HG03565 (cell line): Measurements from ENCODE around the gene APOBEC3A.
"Not testable (repeated sequence)": the region's sequence is repeated elsewhere in the genome, so short reads cannot be mapped to it uniquely, and the experiment has no call there.

ENCODE experiments used
- ATAC-seq: cut with Tn5 transposase; IDR thresholded peaks from one replicate; pipeline ENCODE4 v1.9.1; 2021; ENCODE audit warnings: mild to moderate bottlenecking, moderate library complexity; ENCODE audit not compliant: unreplicated experiment

The APOBEC3A gene

DNA sequence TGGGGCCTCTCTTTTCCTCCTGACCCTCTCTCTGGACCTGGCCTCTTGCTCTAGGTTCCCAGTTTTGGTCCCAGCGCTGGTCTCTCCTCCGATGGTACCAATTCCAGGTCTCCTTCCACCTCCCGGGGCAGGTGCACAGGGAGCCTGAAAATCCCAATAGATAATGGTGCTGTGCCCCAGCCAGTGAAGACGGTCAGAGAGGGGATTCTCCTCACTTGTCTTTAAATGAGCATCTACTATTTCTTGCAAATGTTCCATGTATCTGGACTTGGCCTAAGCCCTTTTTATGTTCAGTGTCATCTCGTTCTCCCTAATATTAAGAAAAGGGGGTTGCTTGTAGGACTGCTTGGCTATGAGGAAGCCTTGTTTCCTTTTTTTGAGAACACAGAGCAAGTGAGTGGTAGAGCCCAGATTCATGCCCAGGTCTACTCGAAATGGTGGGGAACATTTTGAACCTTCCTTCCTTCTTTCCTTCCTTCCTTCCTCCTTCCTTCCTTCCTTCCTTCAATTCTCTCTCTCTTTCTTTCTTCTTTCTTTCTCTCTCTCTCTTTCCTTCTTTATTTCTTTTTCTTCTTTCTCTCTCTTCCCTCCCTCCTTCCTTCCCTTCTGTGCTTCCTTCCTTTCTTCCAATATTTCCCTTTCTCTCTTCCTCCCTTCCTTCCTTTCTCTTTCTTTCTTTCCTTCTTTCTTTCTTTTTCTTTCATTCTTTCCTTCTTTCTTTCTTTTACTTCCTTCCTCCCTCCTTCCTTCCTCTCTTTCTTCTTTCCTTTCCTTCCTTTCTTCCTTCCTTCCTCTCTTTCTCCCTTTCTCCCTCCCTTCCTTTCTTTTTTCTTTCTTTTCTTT is 620 bp downstream of the APOBEC3A start:
- no peak for ATAC-seq

DNA sequence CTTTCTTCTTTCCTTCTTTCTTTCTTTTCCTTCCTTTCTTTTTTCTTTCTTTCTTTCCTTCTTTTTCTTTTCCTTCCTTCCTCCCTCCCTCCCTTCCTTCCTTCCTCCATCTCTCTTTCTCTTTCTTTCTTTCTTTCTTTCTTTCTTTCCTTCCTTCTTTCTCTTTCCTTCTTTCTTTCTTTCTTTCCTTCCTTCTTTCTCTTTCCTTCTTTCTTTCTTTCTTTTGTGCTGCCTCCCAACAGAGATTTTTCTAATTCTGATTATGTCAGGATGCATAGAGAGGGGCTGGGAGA is 1.2 kb downstream of the APOBEC3A start:
- ATAC-seq = not testable (repeated sequence)

DNA sequence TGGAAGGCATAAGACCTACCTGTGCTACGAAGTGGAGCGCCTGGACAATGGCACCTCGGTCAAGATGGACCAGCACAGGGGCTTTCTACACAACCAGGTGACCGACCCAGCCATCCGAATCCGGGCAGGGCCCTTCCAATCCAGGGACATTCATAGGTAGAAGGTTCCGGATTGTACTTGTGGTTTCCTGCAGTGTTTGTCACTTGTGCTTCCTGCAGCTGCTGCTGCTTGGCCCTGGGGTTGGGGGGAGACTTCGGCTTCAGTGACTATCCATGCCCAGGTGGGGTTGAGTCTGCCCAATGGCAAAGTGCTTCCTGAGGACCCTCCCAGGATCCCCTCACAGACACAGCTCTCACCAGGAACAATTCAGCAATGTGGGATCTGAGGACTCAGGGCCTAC is 2.2 kb downstream of the APOBEC3A start:
- no peak for ATAC-seq

DNA sequence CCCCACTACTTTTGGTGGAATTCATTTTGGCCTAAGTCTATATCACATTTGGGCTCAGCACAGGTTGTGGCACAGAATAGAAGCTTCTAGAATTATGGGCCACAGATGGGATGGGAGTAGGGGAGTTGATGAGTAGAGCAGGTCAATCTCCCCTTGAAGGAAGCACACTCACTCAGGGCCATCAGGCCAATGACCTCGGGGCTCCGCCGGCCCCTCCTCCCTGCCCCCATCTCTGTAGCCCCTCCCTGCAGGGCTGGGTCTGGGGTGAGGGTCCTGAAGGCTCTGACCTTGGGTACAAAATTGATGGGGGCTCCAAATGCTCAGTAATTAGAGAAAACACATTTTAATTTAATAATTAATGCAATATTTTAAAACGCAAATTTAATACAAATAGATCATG is 3.3 kb downstream of the APOBEC3A start:
- not testable (repeated sequence) for ATAC-seq

DNA sequence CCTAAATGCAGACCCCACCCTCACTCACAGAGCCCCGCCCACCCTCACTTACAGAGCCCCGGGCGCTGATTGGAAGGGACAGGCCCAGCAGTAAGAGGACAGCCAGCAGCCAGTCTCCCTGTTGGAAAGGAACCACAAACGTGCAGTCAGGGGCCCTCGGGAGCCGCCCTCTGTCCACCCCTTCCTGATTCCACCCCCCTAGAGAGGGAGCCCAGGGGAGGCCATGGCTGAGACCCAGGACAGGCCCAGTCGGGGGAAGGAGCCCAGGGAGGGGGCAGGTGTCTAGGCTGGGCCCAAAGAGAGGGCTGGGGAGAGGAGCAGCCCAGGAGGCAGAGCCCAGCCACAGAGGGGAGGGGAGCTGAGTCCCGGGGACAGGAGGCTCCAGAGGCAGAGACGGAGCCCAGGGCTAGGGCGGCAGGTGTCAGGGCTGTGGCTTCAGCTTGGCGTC is 5.9 kb downstream of the APOBEC3A start:
- ATAC-seq = not testable (repeated sequence)

DNA sequence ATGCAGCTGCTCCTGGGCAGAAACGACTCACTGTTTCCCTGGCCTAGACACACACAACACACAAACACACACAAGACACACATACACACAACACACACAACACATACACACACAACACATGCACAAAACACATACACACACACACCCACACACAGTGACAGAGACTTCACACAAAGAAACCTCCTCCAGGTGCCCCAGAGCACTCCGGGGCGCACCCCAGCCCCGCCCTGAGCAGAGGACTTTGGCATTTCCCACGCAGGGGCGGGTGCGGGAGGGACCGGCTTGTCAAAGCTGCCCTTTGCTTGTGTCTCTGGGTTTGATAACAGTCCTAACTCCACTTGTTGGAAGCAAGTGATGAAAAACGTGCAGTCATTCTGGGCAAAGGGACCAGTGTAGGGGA is 6.5 kb downstream of the APOBEC3A start:
- ATAC-seq = no peak

DNA sequence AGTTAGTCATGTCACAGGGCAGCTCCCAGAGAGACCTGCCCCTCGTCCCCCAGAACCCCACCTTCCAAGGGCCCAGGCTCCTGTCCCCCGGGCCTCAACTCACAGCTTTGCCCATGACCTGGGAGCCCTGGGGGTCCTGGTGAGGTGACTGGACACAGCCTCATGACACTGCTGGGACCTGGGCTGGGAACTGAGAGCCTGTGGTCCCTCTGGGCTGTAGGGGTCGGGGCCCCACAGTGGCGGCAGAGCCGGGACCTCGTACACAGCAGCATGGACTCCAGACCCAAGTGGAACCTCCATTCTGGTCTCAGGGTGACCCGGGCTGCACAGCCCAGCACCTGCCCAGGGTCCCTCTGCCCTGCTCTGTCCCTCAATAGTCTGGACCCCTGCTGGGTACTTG is 6.9 kb downstream of the APOBEC3A start:
- ATAC-seq = no peak

DNA sequence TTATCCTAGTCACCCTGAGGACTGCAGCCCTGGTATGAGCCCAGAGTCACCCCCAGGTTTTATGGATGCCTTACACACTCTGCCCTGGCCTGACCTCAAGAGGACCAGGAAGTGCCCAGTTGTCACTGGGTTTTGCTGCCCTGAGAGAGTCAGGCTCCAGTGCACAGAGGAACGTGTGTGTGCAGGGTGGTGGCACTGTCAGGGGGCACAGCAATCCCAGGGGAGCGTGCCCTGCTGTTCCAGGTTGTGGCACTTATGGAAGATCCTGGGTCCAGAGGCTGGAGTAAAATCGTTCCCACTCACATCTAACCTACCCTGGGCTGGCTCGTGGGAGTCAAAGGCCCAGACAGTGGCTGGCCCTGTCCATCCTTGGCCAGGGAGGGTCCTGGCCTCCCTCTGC is 7.6 kb downstream of the APOBEC3A start:
- ATAC-seq = no peak

DNA sequence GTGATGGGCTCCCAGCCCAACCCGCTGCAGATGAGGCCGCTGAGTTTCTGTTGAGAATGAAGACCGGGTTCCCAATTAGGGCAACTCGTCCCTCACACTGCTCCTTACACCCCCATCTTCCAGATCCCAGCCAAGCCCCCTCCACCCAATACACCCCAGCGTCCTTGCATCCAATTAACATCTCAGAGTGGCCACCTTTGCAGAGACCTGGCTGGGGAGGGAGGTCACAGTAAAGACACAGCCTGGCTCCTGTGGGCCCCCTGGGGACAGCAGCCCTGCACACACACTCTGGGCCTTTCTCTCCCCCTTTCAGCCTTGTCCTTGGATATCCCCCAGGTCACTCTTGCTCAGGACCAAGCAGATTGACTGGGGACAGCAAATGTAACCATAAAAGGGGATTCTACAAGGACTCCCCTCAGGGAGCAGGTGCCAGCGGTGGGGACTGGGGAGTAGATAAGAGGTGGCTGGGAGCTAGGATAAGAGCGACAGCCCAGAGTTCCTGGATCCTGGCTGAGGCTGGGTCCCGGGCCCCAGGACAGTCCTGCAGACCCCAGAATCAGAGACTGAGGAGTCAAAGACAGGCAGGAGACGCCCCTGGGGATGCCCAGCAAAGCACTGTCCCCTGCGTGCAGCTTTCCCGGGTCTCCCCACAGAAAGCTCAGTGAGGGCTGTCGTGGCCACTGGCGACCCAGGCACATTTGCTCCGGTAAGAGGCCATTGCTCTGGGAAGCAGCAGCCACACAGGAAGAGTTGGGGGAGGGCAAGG is 8.4 kb downstream of the APOBEC3A start:
- ATAC-seq = no peak

DNA sequence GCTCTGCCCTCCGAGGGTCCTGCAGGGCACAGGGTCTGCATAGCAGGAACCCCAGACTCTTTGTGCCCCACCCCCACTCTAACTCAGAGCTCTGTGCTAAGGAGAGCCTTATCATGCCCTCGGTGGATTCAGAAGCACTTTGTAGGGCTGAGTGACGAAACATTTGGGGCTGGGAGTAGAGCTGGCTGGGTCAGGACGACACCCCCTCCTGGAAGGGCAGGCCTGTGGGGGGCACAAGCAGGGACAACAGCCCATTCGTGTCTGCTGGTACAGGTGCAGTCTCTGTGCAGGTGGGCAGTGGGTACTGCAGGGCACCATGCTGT is 8.9 kb downstream of the APOBEC3A start:
- ATAC-seq = no peak

DNA sequence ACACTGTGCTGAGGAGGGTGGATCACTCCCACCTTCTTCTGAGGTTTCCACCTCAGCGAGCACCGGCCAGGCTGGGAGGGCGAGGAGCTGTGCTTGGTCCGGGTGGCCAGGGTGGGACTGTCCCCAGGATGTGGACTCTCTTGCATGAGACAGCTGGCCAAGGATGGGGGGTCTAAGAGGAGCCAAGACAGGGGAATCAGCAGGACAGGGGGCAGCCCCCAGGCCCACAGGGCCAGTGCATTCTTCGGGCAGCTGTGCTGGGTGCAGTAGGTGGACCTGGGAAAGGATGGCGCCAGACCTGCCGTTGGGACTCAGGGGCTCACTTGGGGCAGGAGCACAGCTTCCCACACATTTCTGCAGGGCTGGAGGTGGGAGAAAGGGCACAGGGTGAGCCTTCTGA is 9.5 kb downstream of the APOBEC3A start:
- ATAC-seq = no peak

DNA sequence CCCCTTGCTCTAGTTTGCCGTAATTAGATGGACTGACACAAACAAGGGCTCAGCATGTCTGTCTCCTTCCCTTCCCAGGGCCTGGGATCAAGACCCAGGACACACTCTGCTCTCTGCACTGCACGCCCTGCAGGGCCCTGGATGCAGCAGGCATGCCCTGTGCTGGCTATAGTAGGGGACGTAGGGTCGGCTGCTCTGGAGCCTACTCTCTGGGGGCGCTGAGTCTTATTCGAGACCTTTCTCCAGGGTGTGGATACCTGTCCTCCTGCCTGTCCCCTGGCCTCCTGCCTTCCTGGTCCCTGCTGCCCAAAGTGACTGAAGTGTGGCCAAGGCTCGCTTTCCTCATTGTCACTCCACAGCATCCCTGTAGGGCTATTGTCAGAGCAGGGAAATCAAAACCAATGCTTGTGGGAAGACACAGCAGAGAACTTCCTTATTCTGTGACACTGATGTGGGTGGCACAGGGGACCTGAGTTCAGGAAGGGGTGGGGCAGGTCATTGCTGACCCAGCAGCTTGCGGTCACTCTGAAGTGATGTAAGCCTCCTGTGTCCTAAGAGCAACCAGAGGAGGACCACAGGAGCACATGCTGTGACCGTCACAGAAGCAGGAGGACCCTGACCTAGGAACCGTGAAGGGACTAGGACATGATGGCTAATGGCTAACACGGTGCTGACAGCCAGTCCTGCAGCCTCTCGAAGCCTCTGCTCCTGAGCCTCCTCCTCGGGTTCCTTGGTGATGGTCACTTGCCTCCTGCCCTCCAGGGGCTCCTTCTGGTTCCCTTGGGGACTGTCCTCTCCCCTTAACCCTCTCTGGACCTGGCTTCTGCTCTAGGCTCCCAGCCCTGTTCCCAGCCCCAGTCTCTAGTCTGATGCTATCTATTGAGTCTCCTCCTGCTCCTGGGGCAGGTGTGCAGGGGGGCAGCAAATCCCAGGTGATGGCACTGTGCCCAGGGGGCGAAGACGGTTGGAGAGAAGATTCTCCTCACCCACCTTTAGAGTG is 10.3 kb downstream of the APOBEC3A start:
- ATAC-seq = no peak

DNA sequence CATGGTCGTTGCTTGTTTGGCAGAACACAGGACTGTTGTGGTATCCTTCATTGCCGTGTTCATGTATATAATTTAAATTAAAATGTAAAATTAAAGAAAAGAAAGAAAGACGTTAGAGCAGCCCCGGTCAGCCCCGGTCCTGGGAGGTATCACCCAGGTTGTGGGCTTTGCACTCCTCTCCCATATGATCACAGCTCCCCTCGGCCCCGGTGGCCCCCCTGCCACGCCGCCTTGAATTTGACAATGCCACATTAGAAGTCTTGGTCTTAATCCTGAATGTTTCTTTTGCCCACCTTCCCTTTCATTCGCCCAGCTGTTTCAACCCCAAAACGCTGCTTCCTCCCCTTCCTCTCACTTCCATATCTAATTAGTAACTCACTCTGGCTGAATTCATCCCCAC is 11.4 kb downstream of the APOBEC3A start:
- no peak for ATAC-seq

DNA sequence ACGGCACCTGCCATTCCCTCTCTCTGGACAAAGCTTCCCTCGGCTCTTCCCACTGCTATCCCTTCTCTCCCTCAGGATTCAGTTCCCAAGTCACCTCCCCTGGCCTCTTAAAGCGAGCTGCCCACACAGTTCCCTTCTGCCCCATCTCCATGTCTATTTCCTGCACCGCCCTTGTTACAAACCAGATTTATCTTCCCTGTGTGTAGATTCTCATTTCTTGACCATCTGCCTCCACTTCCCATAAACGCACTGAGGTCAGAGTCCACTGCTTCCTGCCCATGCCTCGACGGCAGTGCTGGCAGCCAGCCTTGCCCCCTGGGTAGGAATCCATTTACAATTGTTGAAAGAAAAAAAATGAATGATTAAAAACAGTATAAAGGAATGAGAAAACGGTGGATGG is 13.1 kb downstream of the APOBEC3A start:
- ATAC-seq = no peak

DNA sequence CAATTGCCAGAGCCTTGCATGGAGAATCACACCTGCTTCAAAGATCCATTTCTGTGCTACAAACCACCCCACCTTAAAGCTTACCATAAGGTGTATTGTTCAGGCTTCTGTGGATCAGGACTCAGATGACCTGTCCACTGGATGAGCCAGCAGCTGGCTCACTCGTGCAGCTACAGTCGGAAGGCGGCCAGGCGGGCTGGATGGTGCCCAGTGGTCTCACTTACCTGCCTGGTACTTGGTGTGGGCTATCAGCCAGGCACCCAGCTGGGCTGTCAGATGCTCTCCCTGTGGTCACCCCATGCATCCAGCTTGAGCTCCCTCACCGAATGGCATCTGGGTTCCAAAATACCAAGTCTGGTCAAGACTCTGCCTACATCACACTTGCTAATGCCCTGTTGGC is 13.8 kb downstream of the APOBEC3A start:
- ATAC-seq = no peak

DNA sequence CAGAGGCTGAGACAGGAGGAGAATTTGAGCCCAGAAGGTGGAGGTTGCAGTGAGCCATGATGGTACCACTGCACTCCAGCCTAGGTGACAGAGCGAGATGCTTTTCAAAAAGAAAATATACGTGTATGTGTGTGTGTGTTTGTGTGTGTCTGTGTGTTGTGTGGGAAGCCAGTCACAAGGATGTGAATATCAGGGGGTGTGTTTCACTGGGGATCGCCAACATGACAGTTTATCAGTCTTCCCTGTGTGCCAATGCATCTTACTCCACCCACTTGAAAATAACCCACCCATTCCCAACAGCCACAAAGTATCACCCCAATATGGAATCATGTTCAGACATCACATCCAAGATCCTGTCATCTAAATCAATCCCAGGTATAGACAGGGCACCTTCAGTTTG is 14.4 kb downstream of the APOBEC3A start:
- ATAC-seq = no peak

DNA sequence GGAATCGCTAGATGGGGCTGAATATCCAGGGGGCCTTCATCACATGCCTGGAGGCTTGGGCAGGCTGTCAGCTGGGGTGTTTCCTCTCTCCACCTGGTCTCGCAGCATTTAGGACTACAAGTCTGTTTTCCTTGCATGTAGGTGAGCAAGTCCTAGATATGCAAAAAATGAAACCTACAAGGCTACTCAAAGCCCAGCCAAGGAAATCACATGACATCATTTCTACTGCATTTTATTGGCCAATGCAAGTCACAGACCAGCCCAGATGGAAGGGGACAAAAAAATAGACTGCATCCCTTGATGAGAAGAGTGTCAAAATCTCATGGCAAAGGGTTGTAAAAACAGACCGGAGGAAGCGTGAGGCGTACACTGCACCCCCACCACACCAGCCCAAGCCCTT is 15.1 kb downstream of the APOBEC3A start:
- ATAC-seq = no peak

DNA sequence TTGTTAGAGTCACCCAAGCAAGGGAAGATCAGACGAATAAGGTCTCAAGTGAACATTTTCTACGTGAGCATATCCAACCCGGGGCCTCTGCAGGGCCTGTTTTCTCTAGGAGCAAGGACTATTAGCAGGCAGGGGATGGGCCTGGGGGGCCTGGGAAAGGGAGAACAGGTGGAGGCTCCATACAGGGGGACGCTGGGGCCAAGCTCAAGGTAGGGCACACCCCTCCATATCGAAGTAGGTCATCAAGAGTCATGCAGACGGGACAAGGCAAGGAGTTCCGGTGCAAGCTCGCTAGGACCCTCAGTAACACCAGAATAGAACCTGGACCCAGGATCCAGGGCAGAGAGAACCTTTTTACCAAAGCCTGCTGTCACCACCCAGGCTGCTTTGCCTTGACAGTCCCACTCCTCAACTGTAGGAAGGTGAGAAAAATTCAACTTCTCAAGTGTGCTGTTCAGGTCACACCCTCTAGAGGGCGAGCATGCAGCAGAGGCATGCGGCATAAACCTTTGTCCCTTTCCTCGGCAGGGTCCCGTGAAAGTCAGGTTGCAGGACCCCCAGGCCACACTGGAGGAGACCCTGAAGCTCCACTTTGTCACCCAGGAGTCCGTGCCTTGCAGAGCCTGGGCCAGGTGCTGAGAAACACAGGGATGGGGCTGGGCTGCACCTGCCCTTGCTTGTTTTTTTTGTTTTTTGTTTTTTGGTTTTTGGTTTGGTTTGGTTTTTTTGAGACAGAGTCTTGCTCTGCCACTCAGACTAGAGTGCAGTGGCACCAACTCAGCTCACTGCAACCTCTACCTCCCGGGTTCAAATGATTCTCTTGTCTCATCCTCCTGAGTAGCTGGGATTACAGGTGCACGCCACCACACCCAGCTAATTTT is 16.1 kb downstream of the APOBEC3A start:
- ATAC-seq = no peak

DNA sequence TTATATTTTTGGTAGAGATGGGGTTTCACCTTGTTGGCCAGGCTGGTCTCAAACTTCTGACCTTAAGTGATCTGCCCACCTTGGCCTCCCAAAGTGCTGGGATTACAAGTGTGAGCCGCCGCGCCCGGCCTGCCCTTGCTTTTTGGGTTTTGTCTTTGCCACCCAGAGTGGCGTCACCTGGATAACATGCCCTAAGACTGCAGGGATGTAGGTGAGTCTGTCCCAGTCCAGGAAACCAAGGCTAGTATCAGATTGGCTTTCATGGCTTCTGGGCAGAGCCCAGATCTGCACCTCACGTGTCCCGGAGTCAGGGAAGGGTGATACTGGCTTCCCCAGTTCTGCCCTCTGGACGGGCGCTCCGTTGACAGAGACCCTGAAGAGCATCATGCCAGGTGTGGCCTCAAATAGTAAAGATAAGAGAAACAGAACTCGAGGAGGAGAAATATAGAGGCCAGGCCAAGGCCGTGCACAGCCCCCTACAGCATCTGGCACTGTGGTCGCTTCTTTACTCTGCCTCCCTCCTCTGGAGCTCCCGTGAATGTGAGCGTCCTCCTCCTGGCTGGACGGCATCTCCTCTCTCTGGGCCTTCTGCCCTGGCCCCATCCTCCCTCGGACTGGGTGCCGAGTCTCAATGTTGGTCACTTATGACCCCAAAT is 16.9 kb downstream of the APOBEC3A start:
- no peak for ATAC-seq

DNA sequence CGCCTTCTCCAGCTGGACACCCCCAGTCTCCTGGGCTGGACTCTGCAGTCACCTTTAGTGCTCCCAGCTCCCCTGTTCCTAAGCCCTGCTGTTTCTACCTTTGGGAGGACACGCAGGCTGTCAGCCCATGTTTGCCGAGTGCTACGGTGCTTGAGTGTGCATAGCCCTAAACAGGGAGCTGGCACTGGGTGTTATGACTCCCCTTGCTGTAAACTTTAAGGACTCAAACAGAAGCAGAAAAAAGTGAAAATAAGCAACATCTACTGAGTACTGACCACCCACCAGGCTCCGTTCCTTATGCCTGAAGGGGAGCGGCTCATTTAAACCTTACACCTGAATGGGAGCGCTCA is 17.4 kb downstream of the APOBEC3A start:
- ATAC-seq = no peak
